Neural cell (in vitro differentiated cells): ENCODE data around the gene MAPK9.

Source experiments
- CTCF ChIP-seq: fragments of 450-650 bp; IDR thresholded peaks from 2 replicates; pipeline ENCODE4 v1.5.1; 2014; ENCODE audit warnings: antibody characterized with exemption, mild to moderate bottlenecking, moderate library complexity; ENCODE audit not compliant: poor library complexity, severe bottlenecking
- EZH2 ChIP-seq: fragments of 200-600, 300-800 bp; shearing (Covaris generic), sonication (generic); IDR thresholded peaks from 2 replicates; pipeline ENCODE4 v1.6.1; 2014; ENCODE audit warnings: antibody characterized with exemption, low read length, borderline replicate concordance, mild to moderate bottlenecking; ENCODE audit not compliant: insufficient read depth, poor library complexity, severe bottlenecking
- POLR2AphosphoS5 ChIP-seq: IDR thresholded peaks from 2 replicates; pipeline ENCODE4 v1.6.1; 2012
- RAD21 ChIP-seq: fragments of 450-650 bp; conservative IDR thresholded peaks from 2 replicates; pipeline ENCODE4 v1.6.1; 2014; ENCODE audit warnings: antibody characterized with exemption, mild to moderate bottlenecking, moderate library complexity
- REST ChIP-seq: IDR thresholded peaks from 2 replicates; pipeline ENCODE4 v1.6.1; 2012; ENCODE audit warnings: borderline replicate concordance

- no peak for TF ChIP-seq CTCF
- no peak for TF ChIP-seq POLR2AphosphoS5
- TF ChIP-seq REST = no peak
- no peak for TF ChIP-seq RAD21
- no peak for TF ChIP-seq EZH2
These were observed 53.3 kb downstream of the MAPK9 start for GRCh38 chr5:180238631-180239030.
